ENCODE measurements around the gene GRM7.
"Not testable (repeated sequence)": the region's sequence is repeated elsewhere in the genome, so short reads cannot be mapped to it uniquely, and the experiment has no call there.

The GRM7 gene

GRCh38 chr3:6929918-6930317 is 69.0 kb downstream of the GRM7 start:
- no peak for TF ChIP-seq EZH2phosphoT487 (IDR thresholded peaks at IDR 0.05; ENCODE audit: borderline replicate concordance, low read length)
- no peak for TF ChIP-seq CTCF (IDR thresholded peaks at IDR 0.05; ENCODE audit: low read depth, low read length, poor library complexity, severe bottlenecking)
- Histone ChIP-seq H3F3A (ENCODE audit: control insufficient read depth, insufficient read depth) (no peaks in the 10 kb centered on the region), H3K27me3 (ENCODE audit: control insufficient read depth, low read length) (no peaks in the 10 kb centered on the region), H3K9me3 (ENCODE audit: control insufficient read depth, insufficient read depth, low read length) (no peaks in the 10 kb centered on the region), H3K9me2 (replicated peaks; ENCODE audit: control insufficient read depth, low read length) (no peaks in the 10 kb centered on the region), H3K4me2 (ENCODE audit: low read length) (no peak overlapping the region), H4K20me1 (ENCODE audit: control insufficient read depth, insufficient read depth, low read depth, low read length) (no peaks in the 10 kb centered on the region), H3K4me1 (ENCODE audit: control insufficient read depth, low read length) (no peaks in the 10 kb centered on the region), H3K4me3 (ENCODE audit: low read length) (no peak overlapping the region), H3K36me3 (ENCODE audit: control insufficient read depth, low read length) (no peaks in the 10 kb centered on the region), H3K79me2 (ENCODE audit: control insufficient read depth, low read length) (no peaks in the 10 kb centered on the region), H3K27ac (ENCODE audit: low read depth, low read length) (no peak overlapping the region)

- H3K9me2 ChIP-seq (replicated peaks; ENCODE audit: control insufficient read depth, low read length); H3K4me1 ChIP-seq (ENCODE audit: control insufficient read depth, low read length); H3K27me3 ChIP-seq (ENCODE audit: control insufficient read depth, low read length); H3K9me3 ChIP-seq (ENCODE audit: control insufficient read depth, insufficient read depth, low read length); H3K79me2 ChIP-seq (ENCODE audit: control insufficient read depth, low read length); H3K36me3 ChIP-seq (ENCODE audit: control insufficient read depth, low read length); H3K4me3 ChIP-seq (ENCODE audit: low read length); H3K27ac ChIP-seq (ENCODE audit: low read depth, low read length); H3K4me2 ChIP-seq (ENCODE audit: low read length); H3F3A ChIP-seq (ENCODE audit: control insufficient read depth, insufficient read depth); H4K20me1 ChIP-seq (ENCODE audit: control insufficient read depth, insufficient read depth, low read depth, low read length): not testable (repeated sequence)
Measured at GRCh38 chr3:6935418-6935817, 74.5 kb downstream of the GRM7 start.

GRCh38 chr3:6935970-6936369 is 75.1 kb downstream of the GRM7 start:
- H3K9me3 ChIP-seq (ENCODE audit: control insufficient read depth, insufficient read depth, low read length) = no peaks in the 10 kb centered on the region
- no peak overlapping the region for H3K4me2 ChIP-seq (ENCODE audit: low read length)
- H3K9me2 ChIP-seq (replicated peaks; ENCODE audit: control insufficient read depth, low read length) = no peaks in the 10 kb centered on the region
- no peaks in the 10 kb centered on the region for H4K20me1 ChIP-seq (ENCODE audit: control insufficient read depth, insufficient read depth, low read depth, low read length)
- no peaks in the 10 kb centered on the region for H3K27me3 ChIP-seq (ENCODE audit: control insufficient read depth, low read length)
- H3F3A ChIP-seq (ENCODE audit: control insufficient read depth, insufficient read depth) = no peaks in the 10 kb centered on the region
- TF ChIP-seq CTCF (IDR thresholded peaks at IDR 0.05; ENCODE audit: low read depth, low read length, poor library complexity, severe bottlenecking) (no peak), EZH2phosphoT487 (IDR thresholded peaks at IDR 0.05; ENCODE audit: borderline replicate concordance, low read length) (no peak)
- H3K4me1 ChIP-seq (ENCODE audit: control insufficient read depth, low read length) = no peaks in the 10 kb centered on the region
- no peak overlapping the region for H3K27ac ChIP-seq (ENCODE audit: low read depth, low read length)
- no peaks in the 10 kb centered on the region for H3K36me3 ChIP-seq (ENCODE audit: control insufficient read depth, low read length)
- no peak overlapping the region for H3K4me3 ChIP-seq (ENCODE audit: low read length)
- H3K79me2 ChIP-seq (ENCODE audit: control insufficient read depth, low read length) = no peaks in the 10 kb centered on the region

- H3K9me2 ChIP-seq (replicated peaks; ENCODE audit: control insufficient read depth, low read length) = no peaks in the 10 kb centered on the region
- no peak overlapping the region for H3K27ac ChIP-seq (ENCODE audit: low read depth, low read length)
- no peak overlapping the region for H3K4me2 ChIP-seq (ENCODE audit: low read length)
- no peaks in the 10 kb centered on the region for H4K20me1 ChIP-seq (ENCODE audit: control insufficient read depth, insufficient read depth, low read depth, low read length)
- H3K4me3 ChIP-seq (ENCODE audit: low read length) = no peak overlapping the region
- H3K4me1 ChIP-seq (ENCODE audit: control insufficient read depth, low read length) = no peaks in the 10 kb centered on the region
- H3K9me3 ChIP-seq (ENCODE audit: control insufficient read depth, insufficient read depth, low read length) = no peaks in the 10 kb centered on the region
- TF ChIP-seq CTCF (IDR thresholded peaks at IDR 0.05; ENCODE audit: low read depth, low read length, poor library complexity, severe bottlenecking) = no peak
- TF ChIP-seq EZH2phosphoT487 (IDR thresholded peaks at IDR 0.05; ENCODE audit: borderline replicate concordance, low read length) = no peak
- no peaks in the 10 kb centered on the region for H3K36me3 ChIP-seq (ENCODE audit: control insufficient read depth, low read length)
- no peaks in the 10 kb centered on the region for H3K27me3 ChIP-seq (ENCODE audit: control insufficient read depth, low read length)
- no peaks in the 10 kb centered on the region for H3K79me2 ChIP-seq (ENCODE audit: control insufficient read depth, low read length)
- no peaks in the 10 kb centered on the region for H3F3A ChIP-seq (ENCODE audit: control insufficient read depth, insufficient read depth)
Measured at GRCh38 chr3:6962801-6963200, 101.9 kb downstream of the GRM7 start.

Measured in DOHH2 (cell line).